Measurements from ENCODE around the gene AMBRA1.

The AMBRA1 gene

GRCh38 chr11:46364791-46365190, 229.0 kb downstream of the AMBRA1 start:
- H3K4me3 Mint-ChIP-seq, result peak overlapping the region; percentile 32
- TF ChIP-seq CTCF (IDR thresholded peaks at IDR 0.05), result no peak
- peaks cover 4% of the 10 kb centered on the region for H3K27me3 Mint-ChIP-seq (ENCODE audit: low read depth, poor library complexity)
- H3K4me1 Mint-ChIP-seq, result peaks cover 83% of the 10 kb centered on the region
- peaks cover 5% of the 10 kb centered on the region for H3K36me3 Mint-ChIP-seq (ENCODE audit: low read depth)
- no peaks in the 10 kb centered on the region for H3K9me3 Mint-ChIP-seq
- H3K27ac Mint-ChIP-seq, result peak overlapping the region; percentile 86
- DNase-seq, result no peak

GRCh38 chr11:46364056-46364455, 229.8 kb downstream of the AMBRA1 start:
- H3K36me3 Mint-ChIP-seq (ENCODE audit: low read depth), result peaks cover 5% of the 10 kb centered on the region
- H3K27ac Mint-ChIP-seq, result no peak overlapping the region
- H3K4me1 Mint-ChIP-seq, result peaks cover 76% of the 10 kb centered on the region
- peaks cover 4% of the 10 kb centered on the region for H3K27me3 Mint-ChIP-seq (ENCODE audit: low read depth, poor library complexity)
- DNase-seq, result no peak
- H3K4me3 Mint-ChIP-seq, result no peak overlapping the region
- TF ChIP-seq CTCF (IDR thresholded peaks at IDR 0.05), result no peak
- H3K9me3 Mint-ChIP-seq, result no peaks in the 10 kb centered on the region

GRCh38 chr11:46363455-46364005, 230.3 kb downstream of the AMBRA1 start:
- Mint-ChIP-seq H3K9me3 (no peaks in the 10 kb centered on the region), H3K4me1 (peaks cover 71% of the 10 kb centered on the region)

GRCh38 chr11:46363031-46363407, 230.8 kb downstream of the AMBRA1 start:
- Mint-ChIP-seq H3K27me3 (ENCODE audit: low read depth, poor library complexity) (peaks cover 4% of the 10 kb centered on the region), H3K9me3 (no peaks in the 10 kb centered on the region), H3K27ac (peak overlapping the region; percentile 85), H3K4me3 (peak overlapping the region; percentile 64), H3K4me1 (peaks cover 66% of the 10 kb centered on the region), H3K36me3 (ENCODE audit: low read depth) (no peaks in the 10 kb centered on the region)
- DNase-seq, result no peak
- TF ChIP-seq CTCF (IDR thresholded peaks at IDR 0.05), result no peak

More at GRCh38 chr11:46363455-46364005, 230.3 kb downstream of the AMBRA1 start:
- no peak for DNase-seq
- Mint-ChIP-seq H3K27me3 (ENCODE audit: low read depth, poor library complexity) (peaks cover 4% of the 10 kb centered on the region), H3K36me3 (ENCODE audit: low read depth) (peaks cover 3% of the 10 kb centered on the region), H3K27ac (no peak overlapping the region), H3K4me3 (no peak overlapping the region)
- no peak for TF ChIP-seq CTCF (IDR thresholded peaks at IDR 0.05)

GRCh38 chr11:46362156-46363030, 231.4 kb downstream of the AMBRA1 start:
- no peak for TF ChIP-seq CTCF (IDR thresholded peaks at IDR 0.05)
- no peaks in the 10 kb centered on the region for H3K9me3 Mint-ChIP-seq
- H3K27me3 Mint-ChIP-seq (ENCODE audit: low read depth, poor library complexity), result peaks cover 4% of the 10 kb centered on the region
- peak overlapping the region; percentile 64 for H3K4me3 Mint-ChIP-seq
- DNase-seq, result no peak
- H3K4me1 Mint-ChIP-seq, result peaks cover 63% of the 10 kb centered on the region
- H3K36me3 Mint-ChIP-seq (ENCODE audit: low read depth), result no peaks in the 10 kb centered on the region
- peak overlapping the region; percentile 85 for H3K27ac Mint-ChIP-seq

Measured in nephron progenitor cell (in vitro differentiated cells).